IMR-90 (cell line): ENCODE data around the gene SLC6A11. TPM values are rescaled to one million over a fixed set of nuclear protein-coding genes. Genes with fewer than 3 reads are reported as not detected.

ENCODE experiments used
- ATAC-seq: fragments of 200-7000 bp; cut with Tn5 transposase; 2 replicates; pipeline ENCODE4 v1.9.1; 2020; ENCODE audit warnings: low read depth, mild to moderate bottlenecking, moderate library complexity
- BruUV-seq: library from RNA; stranded (reverse); fragments of 400-500 nt; replicated peaks from 2 replicates; lab custom pipeline; 2021; lab: Mats Ljungman, UMichigan
- CTCF ChIA-PET: fragments of 300-600 bp; formaldehyde crosslinking; extraction: SDS; loops from one replicate; lab custom pipeline; 2021; ENCODE audit warnings: antibody characterized with exemption; lab: Yijun Ruan, JAX
- POLR2A ChIA-PET: fragments of 300-600 bp; sonication (Branson Sonifier 250); formaldehyde crosslinking; loops from one replicate; lab custom pipeline; 2022; ENCODE audit warnings: antibody characterized with exemption; ENCODE audit not compliant: unreplicated experiment; lab: Charles Lee
- DNase-seq: peaks from one replicate; pipeline ENCODE4 v3.0.0; 2013
- H2AFZ ChIP-seq: replicated peaks from 2 replicates; pipeline ENCODE3; 2013; ENCODE audit warnings: low read length, mild to moderate bottlenecking; ENCODE audit not compliant: poor library complexity
- H2AK5ac ChIP-seq: 2 replicates; pipeline ENCODE4 v1.6.1; 2013; ENCODE audit warnings: low read depth, low read length, inconsistent platforms
- H2AK9ac ChIP-seq: replicated peaks from 2 replicates; pipeline ENCODE3; 2013; ENCODE audit warnings: mild to moderate bottlenecking, low read depth, low read length, moderate library complexity; ENCODE audit not compliant: poor library complexity
- H2BK120ac ChIP-seq: 2 replicates; pipeline ENCODE4 v1.6.1; 2013; ENCODE audit warnings: low read depth, low read length, inconsistent platforms
- H2BK15ac ChIP-seq: 3 replicates; pipeline ENCODE4 v1.6.1; 2013; ENCODE audit warnings: low read depth, low read length, inconsistent platforms
- H2BK20ac ChIP-seq: 2 replicates; pipeline ENCODE4 v1.6.1; 2013; ENCODE audit warnings: low read depth, mild to moderate bottlenecking, inconsistent platforms, low read length, moderate library complexity
- H2BK5ac ChIP-seq: 2 replicates; pipeline ENCODE4 v1.6.1; 2013; ENCODE audit warnings: mild to moderate bottlenecking, low read depth, low read length, inconsistent platforms; ENCODE audit not compliant: poor library complexity, severe bottlenecking
- H3K14ac ChIP-seq: replicated peaks from 2 replicates; pipeline ENCODE4 v1.6.1; 2013; ENCODE audit warnings: low read depth, low read length, inconsistent platforms
- H3K18ac ChIP-seq: 2 replicates; pipeline ENCODE4 v1.6.1; 2013; ENCODE audit warnings: low read depth, low read length, control low read depth
- H3K23ac ChIP-seq: 2 replicates; pipeline ENCODE4 v1.6.1; 2013; ENCODE audit warnings: low read depth, low read length, inconsistent platforms
- H3K27ac ChIP-seq: 2 replicates; pipeline ENCODE4 v1.5.1; 2013; ENCODE audit warnings: mild to moderate bottlenecking, control low read depth, low read length; ENCODE audit not compliant: insufficient read depth
- H3K27me3 ChIP-seq: 2 replicates; pipeline ENCODE4 v1.6.1; 2013; ENCODE audit warnings: low read length; ENCODE audit not compliant: control insufficient read depth, insufficient read depth
- H3K36me3 ChIP-seq: 2 replicates; pipeline ENCODE4 v1.6.1; 2013; ENCODE audit warnings: low read length, mixed read lengths; ENCODE audit not compliant: control insufficient read depth, insufficient read depth
- H3K4ac ChIP-seq: 2 replicates; pipeline ENCODE4 v1.6.1; 2013; ENCODE audit warnings: low read depth, low read length, inconsistent platforms
- H3K4me1 ChIP-seq: 2 replicates; pipeline ENCODE4 v1.6.1; 2013; ENCODE audit warnings: low read length, mixed read lengths; ENCODE audit not compliant: control insufficient read depth, insufficient read depth
- H3K4me2 ChIP-seq: 2 replicates; pipeline ENCODE4 v1.6.1; 2013; ENCODE audit warnings: low read depth, mild to moderate bottlenecking, control low read depth, low read length, moderate library complexity
- H3K4me3 ChIP-seq: 2 replicates; pipeline ENCODE4 v1.5.1; 2013; ENCODE audit warnings: low read depth, mild to moderate bottlenecking, control low read depth, low read length, moderate library complexity; ENCODE audit not compliant: insufficient read depth
- H3K56ac ChIP-seq: 2 replicates; pipeline ENCODE4 v1.6.1; 2013; ENCODE audit warnings: low read length, inconsistent platforms; ENCODE audit not compliant: insufficient read depth; ENCODE audit errors: extremely low read depth
- H3K79me1 ChIP-seq, 2 experiments: 2 replicates each; pipeline ENCODE4 v1.6.1; 2013; ENCODE audit warnings: low read length in 2 of 2, inconsistent platforms in 1 of 2, low read depth in 1 of 2
- H3K9ac ChIP-seq: 2 replicates; pipeline ENCODE4 v1.6.1; 2013; ENCODE audit warnings: low read depth, low read length, control low read depth
- H3K9me1 ChIP-seq: 2 replicates; pipeline ENCODE4 v1.6.1; 2013; ENCODE audit warnings: low read length, inconsistent platforms; ENCODE audit not compliant: insufficient read depth
- H3K9me3 ChIP-seq: 2 replicates; pipeline ENCODE4 v1.6.1; 2013; ENCODE audit warnings: low read length; ENCODE audit not compliant: control insufficient read depth, insufficient read depth
- H4K20me1 ChIP-seq: 2 replicates; pipeline ENCODE4 v1.6.1; 2013; ENCODE audit warnings: low read length, inconsistent platforms; ENCODE audit not compliant: insufficient read depth
- H4K5ac ChIP-seq: 2 replicates; pipeline ENCODE4 v1.6.1; 2013; ENCODE audit warnings: mild to moderate bottlenecking, low read depth, low read length, control low read depth
- H4K8ac ChIP-seq, 2 experiments: 2 replicates each; pipeline ENCODE4 v1.6.1; 2013; ENCODE audit warnings: low read depth in 2 of 2, low read length in 2 of 2, control low read depth in 1 of 2, inconsistent platforms in 1 of 2
- H4K91ac ChIP-seq: 2 replicates; pipeline ENCODE4 v1.6.1; 2013; ENCODE audit warnings: low read depth, low read length, inconsistent platforms; ENCODE audit not compliant: insufficient read depth
- BHLHE40 ChIP-seq: fragments of 150-350 bp; IDR thresholded peaks from 2 replicates; pipeline ENCODE4 v1.6.1; 2016; ENCODE audit warnings: mild to moderate bottlenecking, low read depth, low read length
- CEBPB ChIP-seq: IDR thresholded peaks from 2 replicates; pipeline ENCODE4 v1.6.1; 2012; ENCODE audit warnings: low read depth, low read length, improper control_type of control experiment
- FOS ChIP-seq: fragments of 150-350 bp; IDR thresholded peaks from 2 replicates; pipeline ENCODE4 v1.6.1; 2016; ENCODE audit warnings: low read depth, low read length
- MAFK ChIP-seq: IDR thresholded peaks from 2 replicates; pipeline ENCODE4 v1.6.1; 2012; ENCODE audit warnings: low read depth, low read length, improper control_type of control experiment
- MAZ ChIP-seq: IDR thresholded peaks from 2 replicates; pipeline ENCODE4 v1.6.1; 2012; ENCODE audit warnings: low read depth, mild to moderate bottlenecking, low read length, improper control_type of control experiment, moderate library complexity, borderline replicate concordance
- MXI1 ChIP-seq: IDR thresholded peaks from 2 replicates; pipeline ENCODE4 v1.6.1; 2012; ENCODE audit warnings: low read depth, mild to moderate bottlenecking, low read length, moderate library complexity, borderline replicate concordance
- NFE2L2 ChIP-seq: fragments of 150-350 bp; IDR thresholded peaks from 2 replicates; pipeline ENCODE4 v1.6.1; 2016; ENCODE audit warnings: low read depth, mild to moderate bottlenecking, low read length
- POLR2A ChIP-seq: IDR thresholded peaks from 2 replicates; pipeline ENCODE4 v1.6.1; 2012; ENCODE audit warnings: mild to moderate bottlenecking, low read depth, low read length
- RFX5 ChIP-seq: IDR thresholded peaks from 2 replicates; pipeline ENCODE4 v1.8.0; 2012; ENCODE audit warnings: low read depth, mild to moderate bottlenecking, low read length, moderate library complexity
- SMC3 ChIP-seq: fragments of 150-350 bp; IDR thresholded peaks from 2 replicates; pipeline ENCODE4 v1.6.1; 2016; ENCODE audit warnings: low read depth, mild to moderate bottlenecking, antibody characterized with exemption, low read length, moderate library complexity
- USF2 ChIP-seq: fragments of 150-350 bp; IDR thresholded peaks from 2 replicates; pipeline ENCODE4 v1.6.1; 2017; ENCODE audit warnings: mild to moderate bottlenecking, antibody characterized with exemption, low read length, low read depth
- WGBS, 2 experiments: methylation state at CpG; one replicate each; pipeline versions ENCODE4 v1.1.5 to v1.1.7; 2013; ENCODE audit warnings: missing lambda C conversion rate in 2 of 2; ENCODE audit not compliant: insufficient read length in 1 of 2; ENCODE audit errors: extremely low coverage in 2 of 2; 5-methylcytosine and 5-hydroxymethylcytosine counted together
- dilution Hi-C: fragments of 300-500 bp; cut with HindIII; formaldehyde crosslinking; loops from one replicate; pipeline ENCODE4 v1.14.3; 2018; ENCODE audit warnings: low sequenced_read_pairs; ENCODE audit not compliant: unreplicated experiment
- in situ Hi-C: fragments of 300-500 bp; cut with MboI; formaldehyde crosslinking; loops from 3 replicates; pipeline ENCODE4 v1.14.3; 2019; ENCODE audit warnings: low sequenced_read_pairs, inconsistent platforms, mixed read lengths
- intact Hi-C: fragments of 100-400 bp; cut with micrococcal nuclease; formaldehyde crosslinking; loops from 2 replicates; pipeline ENCODE4 v1.10.0; 2022
- polyA plus RNA-seq, 3 experiments: library from polyadenylated mRNA; depleted of rRNA; stranded (reverse); fragments of >200 nt; gene quantifications; 2 replicates each; pipeline ENCODE4 v1.2.3, GENCODE V29; 2012; ENCODE audit warnings: low replicate concordance in 1 of 3
- total RNA-seq: library from RNA; depleted of rRNA; stranded (reverse); fragments of >200 nt; gene quantifications from 2 replicates; pipeline ENCODE4 v1.2.3, GENCODE V29; 2012

Gene SLC6A11
- total and polyA plus RNA-seq, 2 of the 4 experiments (the other 2 are of a cell fraction), result not detected

GRCh38 chr3:10928961-10929471 is 113.0 kb downstream of the SLC6A11 start:
- Histone ChIP-seq H2BK5ac (no peak overlapping the region), H4K20me1 (no peaks in the 10 kb centered on the region), H2BK15ac (no peak overlapping the region), H3K9me3 (no peaks in the 10 kb centered on the region), H3K36me3 (no peaks in the 10 kb centered on the region), H3K4me2 (no peak overlapping the region), H3K4me3 (no peak overlapping the region), H2AFZ (no peak overlapping the region), H2AK9ac (no peak overlapping the region), H3K27ac (no peak overlapping the region), H3K27me3 (peaks cover 15% of the 10 kb centered on the region), H4K8ac (no peak overlapping the region), H4K5ac (no peak overlapping the region), H2AK5ac (no peak overlapping the region), H3K4me1 (no peaks in the 10 kb centered on the region), H3K56ac (no peak overlapping the region), H4K91ac (no peak overlapping the region), H3K4ac (no peak overlapping the region), H3K9me1 (no peaks in the 10 kb centered on the region), H3K79me1 (no peaks in the 10 kb centered on the region), H3K23ac (no peak overlapping the region), H3K18ac (no peak overlapping the region), H2BK20ac (no peak overlapping the region), H3K9ac (no peak overlapping the region), H3K14ac (no peak overlapping the region), H2BK120ac (no peak overlapping the region)
- in situ Hi-C loops, result no loop called here
- intact Hi-C loops, result loop anchor here (10.0 kb wide), 1 partner anchor 144 kb away; no protein-coding TSS in a partner anchor
- TF ChIP-seq NFE2L2 (no peak), BHLHE40 (no peak), MAFK (no peak), RFX5 (no peak), CEBPB (no peak), FOS (no peak), SMC3 (no peak), MXI1 (no peak), POLR2A (no peak), MAZ (no peak), USF2 (no peak)
- ChIA-PET POLR2A (no interaction called here), CTCF (no interaction called here)
- 96% methylated on average over 4 of the region's 17 CpGs; no CpG with 5 or more reads in 1 of the 2 experiments for WGBS, 2 experiments
- DNase-seq, result no peak
- ATAC-seq, result no peak
- dilution Hi-C loops, result no loop called here
- no TSS peak for BruUV-seq
